Heart left ventricle (tissue), 13 donors: ENCODE results near the gene SLIT1.

Experiments used
- POLR2A ChIP-seq, 2 donors: fragments of 450-650 bp; IDR thresholded peaks; one replicate each; pipeline ENCODE4 v1.6.1; 2017; ENCODE audit warnings: antibody characterized with exemption in 2 of 2, mild to moderate bottlenecking in 2 of 2, moderate library complexity in 2 of 2
- TF ChIP-seq, protein P1 (sequence below), 12 donors: fragments of 200-600 bp; sonication (generic) in 4 of 12; IDR thresholded peaks; one replicate each; pipeline versions ENCODE4 v1.5.0 to v1.8.0; 2018 to 2022; ENCODE audit warnings: antibody characterized with exemption in 12 of 12, mild to moderate bottlenecking in 5 of 12
- donor health status: ischemic (EF 13 %, LVEDD 7.1; RV severe dilation, severe dysfunction).
- donor health status: DM: no; HTN: yes; CAD: no.
- donor health status: DM: no; HTN: no; CAD: no.
- donor health status: ischemic (EF 25% LVEDD 6.9; RV normal size, moderate dysfunction).
- donor health status: ischemic (EF 25% LVEDD 5.7; RV mildly dilated, moderate dysfunction).
- donor health status: ischemic (EF 35%, LVEDD 5.7; RV mildly dilated, moderate dysfunction).
- donor health status: nonischemic (EF 11% LVEDD 7.7; RV severe dilation, severe dysfunction).
- donor health status: DM: yes; HTN: yes; CAD: no.
- donor health status: PGD.
- donor health status: ischemic (EF 29% LVEDD 5.4; RV normal size, mild dysfunction).
- donor health status: nonischemic (EF 23%, LVEDD 6.1; RV moderate dilation, normal function).

DNA sequence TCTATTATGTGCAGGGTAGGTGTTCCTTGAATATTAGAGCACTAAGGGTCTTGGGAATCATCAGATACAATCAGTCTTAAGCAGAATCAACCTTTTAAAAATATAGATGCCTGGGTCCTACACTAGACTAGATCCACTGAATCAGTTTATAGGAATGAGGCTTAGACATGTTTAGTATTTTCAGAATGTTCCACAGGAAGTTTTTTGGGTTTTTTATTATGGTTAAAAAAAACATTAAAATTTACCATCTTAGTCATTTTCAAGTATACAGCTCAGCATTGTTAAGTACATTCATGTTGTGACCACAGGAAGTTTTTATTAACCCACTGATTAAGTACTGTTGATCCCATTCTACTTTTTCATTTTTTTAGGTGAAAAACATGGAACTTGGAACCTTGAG is 217.9 kb downstream of the SLIT1 start:
- TF ChIP-seq, protein P1, sequence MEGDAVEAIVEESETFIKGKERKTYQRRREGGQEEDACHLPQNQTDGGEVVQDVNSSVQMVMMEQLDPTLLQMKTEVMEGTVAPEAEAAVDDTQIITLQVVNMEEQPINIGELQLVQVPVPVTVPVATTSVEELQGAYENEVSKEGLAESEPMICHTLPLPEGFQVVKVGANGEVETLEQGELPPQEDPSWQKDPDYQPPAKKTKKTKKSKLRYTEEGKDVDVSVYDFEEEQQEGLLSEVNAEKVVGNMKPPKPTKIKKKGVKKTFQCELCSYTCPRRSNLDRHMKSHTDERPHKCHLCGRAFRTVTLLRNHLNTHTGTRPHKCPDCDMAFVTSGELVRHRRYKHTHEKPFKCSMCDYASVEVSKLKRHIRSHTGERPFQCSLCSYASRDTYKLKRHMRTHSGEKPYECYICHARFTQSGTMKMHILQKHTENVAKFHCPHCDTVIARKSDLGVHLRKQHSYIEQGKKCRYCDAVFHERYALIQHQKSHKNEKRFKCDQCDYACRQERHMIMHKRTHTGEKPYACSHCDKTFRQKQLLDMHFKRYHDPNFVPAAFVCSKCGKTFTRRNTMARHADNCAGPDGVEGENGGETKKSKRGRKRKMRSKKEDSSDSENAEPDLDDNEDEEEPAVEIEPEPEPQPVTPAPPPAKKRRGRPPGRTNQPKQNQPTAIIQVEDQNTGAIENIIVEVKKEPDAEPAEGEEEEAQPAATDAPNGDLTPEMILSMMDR (IDR thresholded peaks at IDR 0.05), result no peak
- TF ChIP-seq POLR2A (IDR thresholded peaks at IDR 0.05), result no peak
